ENCODE results near the gene GMDS.
"Not testable (repeated sequence)": the region's sequence is repeated elsewhere in the genome, so short reads cannot be mapped to it uniquely, and the experiment has no call there.

Gene GMDS

DNA sequence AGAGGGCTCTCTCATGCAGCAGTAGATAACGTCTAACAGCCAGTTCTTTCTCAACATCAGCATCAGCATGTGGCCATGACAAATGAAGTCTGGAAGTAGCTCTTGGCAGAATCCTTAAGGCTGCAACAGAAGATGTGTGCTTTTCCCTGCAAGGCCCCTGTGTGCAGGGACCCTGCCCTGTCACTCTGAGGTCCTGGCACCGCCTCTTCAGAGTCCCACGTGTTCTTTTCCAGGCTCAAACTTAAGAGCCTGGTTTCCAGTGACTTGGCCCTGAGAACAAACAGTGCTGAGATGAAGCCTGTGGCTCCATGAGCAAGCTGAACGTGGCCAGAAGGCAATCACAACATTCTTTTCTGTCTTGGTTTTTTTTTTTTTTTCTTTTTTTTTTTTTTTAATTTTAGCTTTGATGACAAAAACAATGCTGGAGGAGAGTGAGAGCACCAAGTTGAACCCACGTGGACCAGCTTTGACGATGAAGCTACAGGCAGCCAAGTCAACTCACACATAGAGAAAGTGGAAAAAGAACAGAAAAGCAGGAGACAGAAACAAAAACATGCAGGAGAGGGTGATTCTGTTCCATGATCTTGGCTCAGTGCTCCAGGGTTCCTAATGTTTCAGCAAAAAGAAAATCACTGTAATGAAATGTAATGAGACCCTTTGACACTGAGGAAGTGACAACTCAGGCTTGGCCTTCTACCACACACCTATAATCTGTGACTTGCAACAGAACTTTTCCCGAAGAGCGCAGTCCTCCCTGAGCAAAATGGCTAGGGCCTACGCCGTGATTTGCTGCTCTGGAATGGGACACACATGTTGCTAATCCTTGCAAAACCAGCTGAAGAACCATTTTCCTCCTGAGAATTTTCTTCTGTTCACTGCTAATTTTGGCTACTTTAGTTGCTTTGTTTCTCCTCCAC, 549.6 kb downstream of the GMDS start:
- no peak for ATAC-seq
- TF ChIP-seq ZC3H10 (CRISPR knock-in tag; IDR thresholded peaks at IDR 0.05) (no peak), POU6F1 (CRISPR knock-in tag; IDR thresholded peaks at IDR 0.05; ENCODE audit: borderline replicate concordance, low read depth) (no peak), SNAI2 (CRISPR knock-in tag; IDR thresholded peaks at IDR 0.05) (no peak), ZNF8 (CRISPR knock-in tag; IDR thresholded peaks at IDR 0.05) (no peak), ZFP30 (CRISPR knock-in tag; IDR thresholded peaks at IDR 0.05) (no peak), ESRRG (CRISPR knock-in tag; IDR thresholded peaks at IDR 0.05) (no peak), TCF4 (CRISPR knock-in tag; IDR thresholded peaks at IDR 0.05; ENCODE audit: borderline replicate concordance) (no peak), ISL1 (CRISPR knock-in tag; IDR thresholded peaks at IDR 0.05) (no peak)

- not testable (repeated sequence) for ATAC-seq
Observed at GRCh38 chr6:1691828-1692227, 553.6 kb downstream of the GMDS start.

DNA sequence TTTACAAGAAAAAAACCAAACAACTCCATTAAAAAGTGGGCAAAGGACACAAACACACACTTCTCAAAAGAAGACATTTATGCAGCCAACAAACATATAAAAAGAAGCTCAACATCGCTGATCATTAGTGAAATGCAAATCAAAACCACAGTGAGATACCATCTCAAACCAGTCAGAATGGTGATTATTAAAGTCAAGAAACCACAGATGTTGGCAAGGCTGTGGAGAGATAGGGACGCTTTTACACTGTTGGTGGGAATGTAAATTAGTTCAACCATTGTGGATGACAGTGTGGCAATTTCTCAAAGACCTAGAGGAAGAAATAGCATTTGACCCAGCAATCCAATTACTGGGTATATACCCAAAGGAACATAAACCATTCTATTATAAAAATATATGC, 554.7 kb downstream of the GMDS start:
- not testable (repeated sequence) for ATAC-seq

GRCh38 chr6:1689141-1689540, 556.3 kb downstream of the GMDS start:
- no peak for ATAC-seq

More at GRCh38 chr6:1689141-1689540, 556.3 kb downstream of the GMDS start:
- TF ChIP-seq, protein P1, sequence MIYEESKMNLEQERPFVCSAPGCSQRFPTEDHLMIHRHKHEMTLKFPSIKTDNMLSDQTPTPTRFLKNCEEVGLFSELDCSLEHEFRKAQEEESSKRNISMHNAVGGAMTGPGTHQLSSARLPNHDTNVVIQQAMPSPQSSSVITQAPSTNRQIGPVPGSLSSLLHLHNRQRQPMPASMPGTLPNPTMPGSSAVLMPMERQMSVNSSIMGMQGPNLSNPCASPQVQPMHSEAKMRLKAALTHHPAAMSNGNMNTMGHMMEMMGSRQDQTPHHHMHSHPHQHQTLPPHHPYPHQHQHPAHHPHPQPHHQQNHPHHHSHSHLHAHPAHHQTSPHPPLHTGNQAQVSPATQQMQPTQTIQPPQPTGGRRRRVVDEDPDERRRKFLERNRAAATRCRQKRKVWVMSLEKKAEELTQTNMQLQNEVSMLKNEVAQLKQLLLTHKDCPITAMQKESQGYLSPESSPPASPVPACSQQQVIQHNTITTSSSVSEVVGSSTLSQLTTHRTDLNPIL (CRISPR knock-in tag; IDR thresholded peaks at IDR 0.05; ENCODE audit: low read depth): no peak
- TF ChIP-seq TOX (CRISPR knock-in tag; IDR thresholded peaks at IDR 0.05; ENCODE audit: borderline replicate concordance): no peak
- TF ChIP-seq CSDC2 (CRISPR knock-in tag; IDR thresholded peaks at IDR 0.05): no peak
- TF ChIP-seq ZNF70 (CRISPR knock-in tag; IDR thresholded peaks at IDR 0.05): no peak
- TF ChIP-seq, protein P2, sequence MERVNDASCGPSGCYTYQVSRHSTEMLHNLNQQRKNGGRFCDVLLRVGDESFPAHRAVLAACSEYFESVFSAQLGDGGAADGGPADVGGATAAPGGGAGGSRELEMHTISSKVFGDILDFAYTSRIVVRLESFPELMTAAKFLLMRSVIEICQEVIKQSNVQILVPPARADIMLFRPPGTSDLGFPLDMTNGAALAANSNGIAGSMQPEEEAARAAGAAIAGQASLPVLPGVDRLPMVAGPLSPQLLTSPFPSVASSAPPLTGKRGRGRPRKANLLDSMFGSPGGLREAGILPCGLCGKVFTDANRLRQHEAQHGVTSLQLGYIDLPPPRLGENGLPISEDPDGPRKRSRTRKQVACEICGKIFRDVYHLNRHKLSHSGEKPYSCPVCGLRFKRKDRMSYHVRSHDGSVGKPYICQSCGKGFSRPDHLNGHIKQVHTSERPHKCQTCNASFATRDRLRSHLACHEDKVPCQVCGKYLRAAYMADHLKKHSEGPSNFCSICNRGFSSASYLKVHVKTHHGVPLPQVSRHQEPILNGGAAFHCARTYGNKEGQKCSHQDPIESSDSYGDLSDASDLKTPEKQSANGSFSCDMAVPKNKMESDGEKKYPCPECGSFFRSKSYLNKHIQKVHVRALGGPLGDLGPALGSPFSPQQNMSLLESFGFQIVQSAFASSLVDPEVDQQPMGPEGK (CRISPR knock-in tag; IDR thresholded peaks at IDR 0.05; ENCODE audit: borderline replicate concordance): no peak
- TF ChIP-seq CSRNP3 (CRISPR knock-in tag; IDR thresholded peaks at IDR 0.05): no peak
- TF ChIP-seq TCF4 (CRISPR knock-in tag; IDR thresholded peaks at IDR 0.05; ENCODE audit: borderline replicate concordance): no peak
- TF ChIP-seq RARB (CRISPR knock-in tag; IDR thresholded peaks at IDR 0.05): no peak
- TF ChIP-seq TSHZ2 (CRISPR knock-in tag; IDR thresholded peaks at IDR 0.05): no peak
- TF ChIP-seq ZFP30 (CRISPR knock-in tag; IDR thresholded peaks at IDR 0.05): no peak
- TF ChIP-seq PPARA (CRISPR knock-in tag; IDR thresholded peaks at IDR 0.05; ENCODE audit: borderline replicate concordance): no peak
- TF ChIP-seq OSR1 (CRISPR knock-in tag; IDR thresholded peaks at IDR 0.05): no peak
- TF ChIP-seq BACH2 (CRISPR knock-in tag; IDR thresholded peaks at IDR 0.05; ENCODE audit: borderline replicate concordance): no peak
- no peak for TF ChIP-seq POU6F1 (CRISPR knock-in tag; IDR thresholded peaks at IDR 0.05; ENCODE audit: borderline replicate concordance, low read depth)
- no peak for TF ChIP-seq ZNF8 (CRISPR knock-in tag; IDR thresholded peaks at IDR 0.05)
- no peak for TF ChIP-seq GLIS3 (CRISPR knock-in tag; IDR thresholded peaks at IDR 0.05)
- TF ChIP-seq ZNF565 (CRISPR knock-in tag; conservative IDR thresholded peaks at IDR 0.05; ENCODE audit: low read depth): no peak
- no peak for TF ChIP-seq ZFP3 (CRISPR knock-in tag; IDR thresholded peaks at IDR 0.05)
- TF ChIP-seq ARNTL (CRISPR knock-in tag; IDR thresholded peaks at IDR 0.05; ENCODE audit: borderline replicate concordance, low read depth): no peak

Data from SK-N-SH treated with all-trans-retinoic acid at 6 μM for 48 hours (cell line).